ENCODE results near the gene DAB1.
A peak's percentile ranks its signal among the peaks of the same experiment; 100 is the strongest.
"Not testable (repeated sequence)": the region's sequence is repeated elsewhere in the genome, so short reads cannot be mapped to it uniquely, and the experiment has no call there.

DAB1 gene

DNA sequence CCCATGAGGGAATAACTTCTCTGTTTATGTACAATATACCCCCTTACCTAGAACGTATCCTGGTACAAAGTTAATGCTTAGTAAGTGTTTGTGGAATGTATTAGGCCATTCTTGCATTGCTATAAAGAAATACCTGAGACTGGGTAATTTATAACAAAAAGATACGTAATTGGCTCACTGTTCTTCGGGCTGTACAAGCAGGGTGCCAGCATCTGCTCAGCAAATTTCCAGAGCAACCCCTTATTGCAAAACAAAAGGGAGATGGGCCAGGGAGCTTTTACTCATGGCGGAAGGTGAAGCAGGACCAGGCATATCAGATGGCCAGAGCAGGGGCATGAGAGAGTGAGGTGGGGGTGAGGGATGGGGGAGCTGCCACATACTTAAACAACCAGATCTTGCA is 334.6 kb downstream of the DAB1 start:
- Histone ChIP-seq H3K9ac (ENCODE audit: low read depth, low read length, poor library complexity) (no peak overlapping the region), H4K91ac (ENCODE audit: low read depth, low read length, poor library complexity) (no peak overlapping the region), H3K4me1 (ENCODE audit: control insufficient read depth in 2 of 2, insufficient read depth in 1 of 2, low read depth in 1 of 2, low read length in 2 of 2) (peaks cover 3 to 34% of the 10 kb centered on the region in 2 donors), H3K79me1 (ENCODE audit: low read depth, low read length) (no peaks in the 10 kb centered on the region), H3K27ac (replicated peaks; ENCODE audit: low read length) (peak overlapping the region; percentile 47), H3K4me3 (ENCODE audit: low read length in 2 of 2) (no peak overlapping the region), H2BK12ac (ENCODE audit: low read length) (no peak overlapping the region), H2BK5ac (ENCODE audit: low read length) (no peak overlapping the region), H2AK5ac (ENCODE audit: low read depth, low read length) (no peak overlapping the region), H3K4ac (ENCODE audit: low read length) (no peak overlapping the region), H3K23ac (ENCODE audit: low read depth, low read length, poor library complexity) (no peak overlapping the region), H3K4me2 (ENCODE audit: insufficient read depth, low read length, poor library complexity, severe bottlenecking) (no peak overlapping the region), H3K9me3 (replicated peaks in 1 of 2; ENCODE audit: control insufficient read depth in 2 of 2, insufficient read depth in 1 of 2, low read depth in 1 of 2, low read length in 2 of 2) (no peaks in the 10 kb centered on the region), H3K18ac (ENCODE audit: low read length) (peak overlapping the region; percentile 23), H3K14ac (ENCODE audit: low read length) (no peak overlapping the region), H3K36me3 (replicated peaks in 1 of 2; ENCODE audit: control insufficient read depth in 2 of 2, insufficient read depth in 2 of 2, low read length in 2 of 2) (no peaks in the 10 kb centered on the region), H3K27me3 (ENCODE audit: control insufficient read depth in 3 of 3, insufficient read depth in 3 of 3, low read depth in 1 of 3, low read length in 3 of 3) (no peaks in the 10 kb centered on the region), H2BK120ac (ENCODE audit: low read depth, low read length) (no peak overlapping the region), H2BK15ac (ENCODE audit: low read length) (no peak overlapping the region), H2AFZ (ENCODE audit: low read length) (no peak overlapping the region), H4K8ac (ENCODE audit: low read depth, low read length) (no peak overlapping the region)
- no CpG with 5 or more reads among the region's 4 CpGs for WGBS, 2 donors (ENCODE audit: extremely low coverage in 2 of 2, insufficient read length in 2 of 2, insufficient replicate concordance in 1 of 2)
- no peak for DNase-seq (ENCODE audit: low spot score)

GRCh38 chr1:57088653-57089052 is 335.2 kb downstream of the DAB1 start:
- H2BK15ac ChIP-seq (ENCODE audit: low read length): no peak overlapping the region
- H2BK12ac ChIP-seq (ENCODE audit: low read length): no peak overlapping the region
- no peaks in the 10 kb centered on the region for H3K36me3 ChIP-seq (replicated peaks in 1 of 2; ENCODE audit: control insufficient read depth in 2 of 2, insufficient read depth in 2 of 2, low read length in 2 of 2)
- H3K4me3 ChIP-seq (ENCODE audit: low read length in 2 of 2): no peak overlapping the region
- H3K79me1 ChIP-seq (ENCODE audit: low read depth, low read length): no peaks in the 10 kb centered on the region
- no peaks in the 10 kb centered on the region for H3K9me3 ChIP-seq (replicated peaks in 1 of 2; ENCODE audit: control insufficient read depth in 2 of 2, insufficient read depth in 1 of 2, low read depth in 1 of 2, low read length in 2 of 2)
- no peak overlapping the region for H2BK5ac ChIP-seq (ENCODE audit: low read length)
- H3K23ac ChIP-seq (ENCODE audit: low read depth, low read length, poor library complexity): no peak overlapping the region
- H3K9ac ChIP-seq (ENCODE audit: low read depth, low read length, poor library complexity): no peak overlapping the region
- no peak overlapping the region for H3K4ac ChIP-seq (ENCODE audit: low read length)
- H3K4me1 ChIP-seq (ENCODE audit: control insufficient read depth in 2 of 2, insufficient read depth in 1 of 2, low read depth in 1 of 2, low read length in 2 of 2): peaks cover 3 to 36% of the 10 kb centered on the region in 2 donors
- H3K14ac ChIP-seq (ENCODE audit: low read length): no peak overlapping the region
- H3K4me2 ChIP-seq (ENCODE audit: insufficient read depth, low read length, poor library complexity, severe bottlenecking): no peak overlapping the region
- DNase-seq (ENCODE audit: low spot score): no peak
- H2BK120ac ChIP-seq (ENCODE audit: low read depth, low read length): no peak overlapping the region
- H2AFZ ChIP-seq (ENCODE audit: low read length): no peak overlapping the region
- WGBS, 2 donors (ENCODE audit: extremely low coverage in 2 of 2, insufficient read length in 2 of 2, insufficient replicate concordance in 1 of 2): no CpG with 5 or more reads among the region's 6 CpGs
- H3K27me3 ChIP-seq (ENCODE audit: control insufficient read depth in 3 of 3, insufficient read depth in 3 of 3, low read depth in 1 of 3, low read length in 3 of 3): no peaks in the 10 kb centered on the region
- no peak overlapping the region for H3K27ac ChIP-seq (replicated peaks; ENCODE audit: low read length)
- H4K91ac ChIP-seq (ENCODE audit: low read depth, low read length, poor library complexity): no peak overlapping the region
- H4K8ac ChIP-seq (ENCODE audit: low read depth, low read length): no peak overlapping the region
- no peak overlapping the region for H2AK5ac ChIP-seq (ENCODE audit: low read depth, low read length)
- H3K18ac ChIP-seq (ENCODE audit: low read length): no peak overlapping the region

GRCh38 chr1:57087660-57088059 is 336.2 kb downstream of the DAB1 start:
- not testable (repeated sequence) for H3K9ac ChIP-seq (ENCODE audit: low read depth, low read length, poor library complexity); H3K18ac ChIP-seq (ENCODE audit: low read length); H2BK12ac ChIP-seq (ENCODE audit: low read length); H3K27ac ChIP-seq (replicated peaks; ENCODE audit: low read length); H2BK5ac ChIP-seq (ENCODE audit: low read length); DNase-seq (ENCODE audit: low spot score); H4K91ac ChIP-seq (ENCODE audit: low read depth, low read length, poor library complexity); H3K9me3 ChIP-seq (replicated peaks in 1 of 2; ENCODE audit: control insufficient read depth in 2 of 2, insufficient read depth in 1 of 2, low read depth in 1 of 2, low read length in 2 of 2); H3K23ac ChIP-seq (ENCODE audit: low read depth, low read length, poor library complexity); H2AFZ ChIP-seq (ENCODE audit: low read length); H3K79me1 ChIP-seq (ENCODE audit: low read depth, low read length); H3K4me3 ChIP-seq (ENCODE audit: low read length in 2 of 2); H3K36me3 ChIP-seq (replicated peaks in 1 of 2; ENCODE audit: control insufficient read depth in 2 of 2, insufficient read depth in 2 of 2, low read length in 2 of 2); H2BK120ac ChIP-seq (ENCODE audit: low read depth, low read length); H3K4ac ChIP-seq (ENCODE audit: low read length); H3K14ac ChIP-seq (ENCODE audit: low read length); H2BK15ac ChIP-seq (ENCODE audit: low read length); H3K27me3 ChIP-seq (ENCODE audit: control insufficient read depth in 3 of 3, insufficient read depth in 3 of 3, low read depth in 1 of 3, low read length in 3 of 3); H4K8ac ChIP-seq (ENCODE audit: low read depth, low read length); H2AK5ac ChIP-seq (ENCODE audit: low read depth, low read length); H3K4me2 ChIP-seq (ENCODE audit: insufficient read depth, low read length, poor library complexity, severe bottlenecking)
- no CpG with 5 or more reads among the region's 3 CpGs for WGBS, 2 donors (ENCODE audit: extremely low coverage in 2 of 2, insufficient read length in 2 of 2, insufficient replicate concordance in 1 of 2)
- peaks cover 3 to 38% of the 10 kb centered on the region in 2 donors for H3K4me1 ChIP-seq (ENCODE audit: control insufficient read depth in 2 of 2, insufficient read depth in 1 of 2, low read depth in 1 of 2, low read length in 2 of 2)

DNA sequence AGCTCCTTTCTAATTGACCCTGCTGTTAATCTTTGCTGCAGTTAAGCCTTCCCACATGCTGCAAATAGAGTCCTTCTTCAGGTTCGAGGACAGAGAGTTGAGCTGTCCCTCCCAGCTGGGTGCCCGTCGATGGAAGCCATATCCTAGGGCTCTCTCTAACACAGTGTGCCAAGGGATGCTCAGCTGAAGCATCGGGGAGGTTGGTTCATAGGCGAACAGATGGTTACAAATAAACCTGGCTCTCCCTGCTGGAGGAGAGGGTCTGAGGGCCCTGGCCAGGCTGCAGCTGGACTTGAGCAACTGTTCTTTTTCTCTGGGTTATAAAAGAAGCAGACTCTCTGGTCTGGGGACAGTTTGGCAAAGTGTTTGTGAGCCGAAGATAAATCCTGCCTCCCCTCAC is 337.7 kb downstream of the DAB1 start:
- Histone ChIP-seq H3K14ac (ENCODE audit: low read length) (no peak overlapping the region), H2AFZ (ENCODE audit: low read length) (no peak overlapping the region), H2BK12ac (ENCODE audit: low read length) (no peak overlapping the region), H2BK120ac (ENCODE audit: low read depth, low read length) (no peak overlapping the region), H4K8ac (ENCODE audit: low read depth, low read length) (no peak overlapping the region), H3K4me2 (ENCODE audit: insufficient read depth, low read length, poor library complexity, severe bottlenecking) (no peak overlapping the region), H3K27me3 (ENCODE audit: control insufficient read depth in 3 of 3, insufficient read depth in 3 of 3, low read depth in 1 of 3, low read length in 3 of 3) (no peaks in the 10 kb centered on the region), H3K9ac (ENCODE audit: low read depth, low read length, poor library complexity) (no peak overlapping the region), H2BK5ac (ENCODE audit: low read length) (no peak overlapping the region), H2BK15ac (ENCODE audit: low read length) (no peak overlapping the region), H2AK5ac (ENCODE audit: low read depth, low read length) (no peak overlapping the region), H3K4ac (ENCODE audit: low read length) (no peak overlapping the region), H3K23ac (ENCODE audit: low read depth, low read length, poor library complexity) (no peak overlapping the region), H3K18ac (ENCODE audit: low read length) (peak overlapping the region; percentile 68), H3K4me3 (ENCODE audit: low read length in 2 of 2) (no peak overlapping the region), H3K36me3 (replicated peaks in 1 of 2; ENCODE audit: control insufficient read depth in 2 of 2, insufficient read depth in 2 of 2, low read length in 2 of 2) (no peaks in the 10 kb centered on the region), H3K79me1 (ENCODE audit: low read depth, low read length) (no peaks in the 10 kb centered on the region), H4K91ac (ENCODE audit: low read depth, low read length, poor library complexity) (no peak overlapping the region), H3K9me3 (replicated peaks in 1 of 2; ENCODE audit: control insufficient read depth in 2 of 2, insufficient read depth in 1 of 2, low read depth in 1 of 2, low read length in 2 of 2) (no peaks in the 10 kb centered on the region), H3K4me1 (ENCODE audit: control insufficient read depth in 2 of 2, insufficient read depth in 1 of 2, low read depth in 1 of 2, low read length in 2 of 2) (peaks cover 3 to 40% of the 10 kb centered on the region in 2 donors), H3K27ac (replicated peaks; ENCODE audit: low read length) (no peak overlapping the region)
- no CpG with 5 or more reads among the region's 6 CpGs for WGBS, 2 donors (ENCODE audit: extremely low coverage in 2 of 2, insufficient read length in 2 of 2, insufficient replicate concordance in 1 of 2)
- DNase-seq (ENCODE audit: low spot score): no peak

Data from neuronal stem cell (in vitro differentiated cells).